Rectal smooth muscle tissue (tissue), 1 donor: ENCODE data around the gene SERGEF.

Experiments
- H3K27ac ChIP-seq: one replicate; pipeline ENCODE4 v1.7.0; 2013; ENCODE audit warnings: low read depth, low read length, inconsistent platforms
- H3K27me3 ChIP-seq: one replicate; pipeline ENCODE4 v1.7.0; 2013; ENCODE audit warnings: low read length; ENCODE audit not compliant: control insufficient read depth, insufficient read depth
- H3K36me3 ChIP-seq: one replicate; pipeline ENCODE4 v1.7.0; 2013; ENCODE audit warnings: low read length; ENCODE audit not compliant: control insufficient read depth, insufficient read depth
- H3K4me1 ChIP-seq: one replicate; pipeline ENCODE4 v1.7.0; 2013; ENCODE audit warnings: low read length; ENCODE audit not compliant: control insufficient read depth, insufficient read depth
- H3K4me3 ChIP-seq: one replicate; pipeline ENCODE4 v1.7.0; 2013; ENCODE audit warnings: low read length
- H3K9ac ChIP-seq: one replicate; pipeline ENCODE4 v1.7.0; 2013; ENCODE audit warnings: low read length

The SERGEF gene

DNA sequence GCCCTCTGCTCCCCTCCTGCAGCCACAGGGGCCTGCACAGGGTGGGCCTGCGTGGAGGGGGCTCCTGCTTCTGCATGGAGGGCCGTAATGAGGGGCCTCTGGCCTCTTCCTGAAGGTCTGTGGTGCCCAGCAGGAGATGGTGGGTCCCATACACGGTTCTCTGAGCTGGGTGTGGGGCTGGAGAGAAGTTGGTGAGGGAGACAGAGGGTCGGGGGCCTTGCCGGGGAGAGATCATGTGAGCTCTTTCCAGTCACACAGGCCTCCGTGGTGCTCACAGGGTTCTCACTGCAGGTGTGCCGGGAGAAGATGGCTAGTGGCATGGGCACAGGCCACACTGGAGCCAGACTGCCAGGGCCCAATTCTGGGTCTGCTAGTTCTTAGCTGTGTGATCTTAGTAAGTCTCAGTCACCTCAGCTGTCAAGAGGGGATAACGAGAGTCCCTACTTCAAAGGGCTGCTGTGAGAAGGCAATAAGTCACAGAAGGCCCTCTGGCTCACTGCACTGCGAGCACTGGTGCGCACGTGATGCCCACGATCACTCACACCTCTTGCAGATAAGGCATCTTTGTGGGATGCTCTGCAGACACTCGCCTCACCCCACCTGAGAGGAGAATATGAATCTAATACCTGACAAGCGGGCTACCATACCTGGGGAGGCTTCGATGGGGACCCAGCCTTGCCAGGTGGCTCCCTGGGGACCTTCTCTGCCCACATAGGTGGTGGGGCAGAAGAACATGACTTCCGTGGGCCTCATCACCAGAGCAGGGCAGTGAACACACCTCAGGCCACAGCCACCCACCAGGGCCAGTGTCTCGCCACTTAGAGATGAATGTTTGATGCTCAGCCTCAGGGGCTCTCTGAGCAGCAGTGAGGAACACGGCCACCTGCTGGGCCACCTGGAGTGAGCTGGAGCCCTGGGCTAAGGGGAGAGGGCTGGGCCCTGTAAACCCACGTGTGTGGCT is 263.8 kb downstream of the SERGEF start:
- H3K27me3 ChIP-seq: no peaks in the 10 kb centered on the region
- no peak overlapping the region for H3K9ac ChIP-seq
- no peak overlapping the region for H3K4me3 ChIP-seq
- no peaks in the 10 kb centered on the region for H3K36me3 ChIP-seq
- H3K4me1 ChIP-seq: no peaks in the 10 kb centered on the region
- H3K27ac ChIP-seq: no peak overlapping the region

DNA sequence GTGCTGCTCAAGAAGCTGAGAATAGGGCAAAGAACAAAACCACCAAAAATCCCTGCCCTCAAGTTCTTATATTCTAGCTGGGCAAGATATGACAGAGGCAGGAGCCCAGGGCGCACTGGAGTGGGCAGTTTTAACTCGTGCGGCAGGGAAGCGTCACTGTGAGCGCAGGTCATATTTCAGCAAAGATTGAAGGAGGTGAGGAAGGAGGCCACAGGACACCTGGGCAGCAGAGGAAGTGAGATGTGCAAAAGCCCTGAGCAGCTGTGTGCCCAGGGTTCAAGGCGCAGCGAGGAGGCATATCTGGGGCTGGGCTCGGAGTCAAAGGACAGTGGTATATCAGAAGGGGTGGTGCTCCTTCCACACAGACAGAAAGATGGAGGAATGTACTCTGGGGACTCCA is 264.8 kb downstream of the SERGEF start:
- Histone ChIP-seq H3K36me3 (no peaks in the 10 kb centered on the region), H3K9ac (no peak overlapping the region), H3K4me3 (no peak overlapping the region), H3K27me3 (peaks cover 3% of the 10 kb centered on the region), H3K27ac (no peak overlapping the region), H3K4me1 (no peaks in the 10 kb centered on the region)

DNA sequence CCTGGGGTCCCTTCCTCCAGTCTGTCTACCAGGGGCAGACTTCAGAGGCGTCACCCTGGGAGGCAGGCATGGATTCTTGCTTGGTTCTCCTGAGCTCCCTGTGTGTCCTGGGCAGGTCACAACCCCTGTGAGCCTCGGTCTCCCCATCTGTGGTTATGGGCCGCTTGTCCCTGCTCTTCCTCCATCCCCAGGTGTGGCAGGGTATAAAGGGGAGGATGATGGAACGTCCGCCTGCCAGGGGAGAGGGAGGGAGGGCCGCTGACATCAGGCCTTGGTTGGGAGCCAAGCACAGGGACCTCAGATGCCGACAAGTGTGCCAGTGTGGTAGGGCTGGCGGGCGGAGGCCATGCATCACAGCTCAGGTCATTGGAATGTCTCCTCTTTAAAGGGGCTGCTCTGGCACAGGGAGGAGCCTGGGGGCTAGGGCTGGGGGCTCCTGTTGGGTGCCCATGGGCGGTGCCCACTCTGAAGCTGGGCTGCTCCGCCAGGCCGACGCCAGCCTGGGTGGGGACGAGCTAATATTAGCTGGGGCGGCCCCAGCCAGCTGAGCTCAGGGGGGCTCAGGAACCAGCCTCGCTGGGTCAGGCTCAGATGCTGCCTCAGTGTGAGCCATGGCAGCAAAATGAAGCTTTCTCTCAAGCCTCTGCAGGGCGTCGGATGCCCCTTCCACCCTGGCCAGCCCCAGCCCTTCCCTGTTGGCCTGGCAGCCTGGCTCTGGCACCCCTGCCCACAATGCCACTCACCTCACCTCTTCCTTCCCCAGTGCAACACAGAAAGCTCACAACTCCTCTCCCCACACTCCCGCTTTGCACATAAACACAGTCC is 265.5 kb downstream of the SERGEF start:
- Histone ChIP-seq H3K4me3 (no peak overlapping the region), H3K9ac (no peak overlapping the region), H3K36me3 (no peaks in the 10 kb centered on the region), H3K27ac (no peak overlapping the region), H3K27me3 (peaks cover 3% of the 10 kb centered on the region), H3K4me1 (no peaks in the 10 kb centered on the region)

DNA sequence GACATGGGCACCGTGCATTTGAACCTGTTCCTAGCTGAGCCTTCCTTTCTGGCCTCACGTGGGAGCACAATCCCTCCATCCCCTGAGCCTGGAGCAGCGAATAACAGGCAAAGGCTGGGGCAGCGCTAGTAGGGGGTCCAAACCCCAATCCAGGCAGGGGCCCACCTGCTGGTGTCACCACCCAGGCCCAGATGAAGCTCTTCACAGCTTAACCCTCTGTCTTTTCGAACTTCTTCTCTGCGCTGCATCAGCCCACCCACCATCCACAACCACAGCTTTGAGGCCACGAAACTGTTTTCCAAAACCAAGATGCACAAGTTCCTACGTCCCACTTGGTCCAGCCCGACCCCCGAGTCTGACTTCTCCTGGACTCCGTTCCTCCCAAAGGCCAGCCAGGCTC is 266.8 kb downstream of the SERGEF start:
- Histone ChIP-seq H3K9ac (no peak overlapping the region), H3K27ac (no peak overlapping the region), H3K27me3 (peaks cover 3% of the 10 kb centered on the region), H3K4me1 (no peaks in the 10 kb centered on the region), H3K36me3 (no peaks in the 10 kb centered on the region), H3K4me3 (no peak overlapping the region)

DNA sequence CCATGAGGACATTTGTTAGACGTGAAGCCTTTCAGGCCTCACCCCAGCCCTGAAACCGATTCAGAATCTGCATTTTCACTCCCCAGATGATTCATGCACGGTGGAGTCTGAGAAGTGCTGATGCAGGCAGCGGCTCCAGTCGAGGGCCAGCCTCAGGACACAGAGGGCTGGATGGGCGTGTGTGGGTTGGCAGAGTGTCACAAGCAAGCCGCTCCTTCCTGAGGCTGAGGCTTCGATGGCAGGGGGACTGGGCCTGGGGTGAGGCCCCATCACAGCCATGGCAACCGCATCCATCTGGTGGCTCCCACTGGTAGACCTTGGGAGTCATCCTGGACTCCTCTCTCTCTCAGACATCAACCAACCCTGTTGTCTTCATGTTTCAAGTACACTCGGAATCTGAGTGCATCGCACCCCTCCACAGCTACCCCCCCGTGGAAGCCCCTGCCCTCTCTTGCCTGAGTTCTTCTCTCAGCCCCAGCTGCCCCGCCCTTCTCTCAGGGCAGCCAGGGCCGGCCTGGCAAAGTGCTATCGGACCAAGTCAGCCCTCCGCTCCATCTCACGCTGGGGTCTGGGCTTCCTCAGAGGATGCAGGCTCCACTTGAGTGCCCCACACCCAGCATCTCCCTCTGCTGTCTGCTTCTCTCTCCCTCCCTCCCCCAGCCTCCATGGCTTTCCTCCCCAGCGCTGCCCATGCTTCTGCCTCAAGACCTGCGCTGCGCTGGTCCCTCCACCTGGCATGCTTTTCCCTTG is 267.6 kb downstream of the SERGEF start:
- Histone ChIP-seq H3K4me1 (no peaks in the 10 kb centered on the region), H3K9ac (no peak overlapping the region), H3K27ac (no peak overlapping the region), H3K4me3 (no peak overlapping the region), H3K27me3 (peaks cover 3% of the 10 kb centered on the region), H3K36me3 (no peaks in the 10 kb centered on the region)

DNA sequence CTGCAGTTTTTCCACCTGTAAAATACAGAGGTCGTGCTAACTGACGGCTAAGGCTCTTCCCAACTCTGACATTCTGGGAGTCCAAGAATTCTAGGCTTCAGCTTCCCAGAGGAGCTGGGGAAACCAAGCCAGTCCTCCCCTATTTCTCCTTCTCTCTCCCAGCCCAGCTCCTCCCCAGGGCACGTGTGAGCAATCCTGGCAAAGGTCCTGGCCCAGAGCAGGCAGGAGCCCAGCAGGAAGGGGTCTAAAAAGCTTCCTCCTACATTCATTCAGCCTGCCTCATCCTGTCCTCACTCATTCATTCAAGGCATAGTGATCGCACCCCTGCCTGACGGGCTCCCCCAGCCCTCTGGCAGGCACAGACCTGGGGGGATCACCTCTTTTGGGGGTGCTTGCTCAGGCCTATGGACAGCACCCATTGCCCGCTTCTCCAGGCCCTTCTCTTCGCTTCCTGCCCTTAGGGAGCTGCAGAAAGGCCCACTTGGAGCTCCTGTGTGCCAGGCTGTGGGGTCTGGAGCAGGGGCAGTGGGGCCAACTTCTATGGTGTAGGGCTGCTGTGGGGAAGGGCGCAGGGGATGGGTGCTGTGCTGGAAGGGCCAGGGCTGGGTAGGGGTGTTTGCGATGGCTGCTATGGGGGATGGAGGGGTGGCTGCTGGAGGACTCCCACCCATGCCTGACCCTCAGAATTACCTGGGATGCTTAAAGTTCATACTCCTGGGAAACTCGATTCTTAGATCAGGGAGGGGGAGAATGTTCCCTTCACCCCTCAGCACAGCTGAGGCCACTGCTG is 268.5 kb downstream of the SERGEF start:
- no peak overlapping the region for H3K27ac ChIP-seq
- H3K4me3 ChIP-seq: no peak overlapping the region
- H3K27me3 ChIP-seq: peaks cover 8% of the 10 kb centered on the region
- H3K9ac ChIP-seq: no peak overlapping the region
- H3K36me3 ChIP-seq: no peaks in the 10 kb centered on the region
- no peaks in the 10 kb centered on the region for H3K4me1 ChIP-seq

DNA sequence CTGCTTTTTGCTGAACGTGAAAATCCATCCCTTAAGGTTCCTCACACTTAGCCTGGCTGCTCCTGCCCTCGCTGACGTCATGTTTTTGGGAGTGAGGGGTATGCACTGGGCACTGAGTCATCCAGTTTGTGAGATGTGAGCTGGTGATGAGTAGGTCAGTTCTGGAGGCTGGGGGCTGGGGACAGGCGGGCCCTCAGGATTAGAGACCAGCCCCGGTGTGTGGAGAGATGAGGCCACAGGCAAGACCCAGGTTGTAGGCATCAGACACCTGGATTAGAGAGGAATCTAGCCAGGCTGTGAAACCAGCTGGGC is 269.1 kb downstream of the SERGEF start:
- H3K27me3 ChIP-seq: peaks cover 12% of the 10 kb centered on the region
- H3K36me3 ChIP-seq: no peaks in the 10 kb centered on the region
- H3K4me3 ChIP-seq: no peak overlapping the region
- H3K9ac ChIP-seq: no peak overlapping the region
- no peak overlapping the region for H3K27ac ChIP-seq
- no peaks in the 10 kb centered on the region for H3K4me1 ChIP-seq

DNA sequence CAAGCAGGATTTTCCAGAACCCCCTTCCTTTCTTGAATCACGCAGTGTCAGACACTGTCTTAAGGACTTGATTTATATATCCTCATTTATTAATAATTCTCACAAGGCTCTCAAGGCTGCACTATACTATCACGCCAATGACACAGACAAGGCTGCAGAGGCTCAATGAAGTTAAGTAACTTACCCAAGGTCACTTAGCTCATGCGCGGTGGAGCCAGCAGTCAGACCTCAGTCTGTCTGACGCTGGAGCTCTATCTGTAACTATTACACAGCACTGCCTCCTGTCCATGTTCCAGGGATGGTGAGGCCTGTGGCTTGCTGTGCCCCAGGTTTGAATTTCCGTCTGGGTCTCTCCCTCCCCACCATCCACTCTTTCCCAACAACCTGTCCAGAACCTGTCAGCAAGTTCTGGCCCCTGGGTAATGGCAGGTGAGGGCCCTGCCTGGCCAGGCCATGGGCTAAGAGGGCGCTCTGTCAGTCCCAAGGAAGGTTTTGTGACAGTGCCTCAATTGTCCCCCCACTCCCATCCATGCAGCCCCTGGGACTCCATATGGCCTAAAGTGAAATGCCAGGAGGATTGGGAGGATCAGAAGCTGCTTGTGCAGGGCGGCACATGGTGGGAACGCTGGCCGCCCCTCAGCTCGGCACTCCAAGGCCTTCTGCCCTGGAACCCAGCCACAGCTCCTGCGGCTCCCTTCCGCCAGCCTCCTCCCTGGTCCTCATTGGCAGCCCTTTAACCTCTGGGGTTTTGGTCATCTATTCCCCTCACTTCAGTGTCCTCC is 269.6 kb downstream of the SERGEF start:
- Histone ChIP-seq H3K9ac (no peak overlapping the region), H3K27me3 (peaks cover 17% of the 10 kb centered on the region)

DNA sequence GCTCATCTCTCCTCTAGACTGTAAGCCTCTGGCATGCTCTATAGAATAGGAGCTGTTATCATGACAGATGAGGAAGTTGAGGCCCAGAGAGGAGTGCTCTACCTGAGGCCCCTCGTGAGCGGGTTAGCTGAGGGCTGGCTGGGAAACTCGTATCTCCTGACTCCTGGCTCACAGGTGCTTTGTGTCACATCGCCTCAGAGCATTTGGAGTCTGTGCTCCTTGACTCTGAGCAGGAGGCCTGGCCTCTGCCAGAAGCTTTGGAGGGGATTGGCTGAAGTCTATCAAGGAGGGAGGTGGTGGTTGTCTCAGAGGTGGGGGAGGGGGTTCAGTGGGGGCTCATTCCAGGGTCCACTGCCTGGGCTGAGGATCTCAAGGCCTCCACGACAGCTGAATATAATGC is 270.8 kb downstream of the SERGEF start:
- H3K36me3 ChIP-seq: no peaks in the 10 kb centered on the region
- no peak overlapping the region for H3K9ac ChIP-seq
- H3K4me3 ChIP-seq: no peak overlapping the region
- H3K27ac ChIP-seq: no peak overlapping the region
- no peaks in the 10 kb centered on the region for H3K4me1 ChIP-seq
- H3K27me3 ChIP-seq: peaks cover 27% of the 10 kb centered on the region

More for the DNA sequence above, 269.6 kb downstream of the SERGEF start:
- Histone ChIP-seq H3K4me1 (no peaks in the 10 kb centered on the region), H3K27ac (no peak overlapping the region), H3K36me3 (no peaks in the 10 kb centered on the region), H3K4me3 (no peak overlapping the region)

DNA sequence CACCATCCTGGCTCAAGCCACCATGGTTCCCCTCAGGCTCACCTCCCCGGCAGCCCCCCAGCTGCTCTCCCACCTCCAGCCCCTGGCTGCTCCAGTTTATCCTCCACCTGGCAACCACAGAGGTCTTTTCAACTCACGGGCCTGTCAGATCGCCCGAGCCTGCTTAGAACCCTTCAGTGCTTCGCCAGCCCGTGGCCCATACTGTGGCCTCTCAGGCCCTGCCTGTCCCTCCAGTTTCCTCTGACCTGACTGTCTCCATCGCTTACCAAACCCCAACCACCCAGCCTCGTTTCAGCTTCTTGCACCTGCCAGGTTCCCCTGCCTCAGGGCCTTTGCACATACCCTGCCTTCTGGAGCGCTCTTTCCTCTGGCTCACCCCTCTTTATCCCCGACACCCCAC is 271.4 kb downstream of the SERGEF start:
- Histone ChIP-seq H3K36me3 (no peaks in the 10 kb centered on the region), H3K27ac (no peak overlapping the region), H3K9ac (no peak overlapping the region), H3K4me1 (no peaks in the 10 kb centered on the region), H3K4me3 (no peak overlapping the region), H3K27me3 (peaks cover 31% of the 10 kb centered on the region)

DNA sequence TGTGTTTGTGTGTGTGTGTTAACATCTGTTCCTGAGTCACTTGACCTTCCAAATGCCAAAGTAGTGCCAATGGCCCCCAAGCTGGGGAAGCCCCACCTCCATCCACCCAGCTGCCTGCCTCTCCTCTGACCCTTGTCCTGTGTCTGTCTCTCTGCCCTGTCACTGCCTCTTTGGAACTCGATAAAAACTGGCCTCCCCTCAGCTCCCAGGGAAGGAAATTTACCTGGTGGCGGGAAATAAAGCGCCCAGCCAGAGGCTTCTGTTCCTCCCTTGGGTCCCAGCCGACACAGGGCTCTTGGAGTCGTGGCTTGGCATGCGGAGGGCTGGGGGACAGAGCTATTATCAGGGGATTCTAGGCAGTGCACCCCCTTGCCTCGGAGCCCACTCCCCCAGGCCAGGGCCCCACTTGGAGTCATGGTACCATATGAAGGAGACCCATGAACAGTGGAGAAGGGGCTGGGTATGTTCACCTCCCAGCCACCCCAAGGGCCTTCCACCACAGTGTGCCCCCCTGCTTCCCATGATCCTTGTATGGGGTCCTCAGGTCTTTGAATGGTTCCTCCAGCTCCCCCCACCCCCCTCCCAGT is 272.1 kb downstream of the SERGEF start:
- Histone ChIP-seq H3K4me1 (no peaks in the 10 kb centered on the region), H3K36me3 (no peaks in the 10 kb centered on the region), H3K4me3 (no peak overlapping the region), H3K9ac (no peak overlapping the region), H3K27ac (no peak overlapping the region), H3K27me3 (peaks cover 34% of the 10 kb centered on the region)
